ENCODE measurements around the gene SELENOF. TPM values are rescaled to one million over a fixed set of nuclear protein-coding genes. Genes with fewer than 3 reads are reported as not detected.

The SELENOF gene
- total and polyA plus RNA-seq, 2 donors from 2014 or later: 207 to 239 TPM

DNA sequence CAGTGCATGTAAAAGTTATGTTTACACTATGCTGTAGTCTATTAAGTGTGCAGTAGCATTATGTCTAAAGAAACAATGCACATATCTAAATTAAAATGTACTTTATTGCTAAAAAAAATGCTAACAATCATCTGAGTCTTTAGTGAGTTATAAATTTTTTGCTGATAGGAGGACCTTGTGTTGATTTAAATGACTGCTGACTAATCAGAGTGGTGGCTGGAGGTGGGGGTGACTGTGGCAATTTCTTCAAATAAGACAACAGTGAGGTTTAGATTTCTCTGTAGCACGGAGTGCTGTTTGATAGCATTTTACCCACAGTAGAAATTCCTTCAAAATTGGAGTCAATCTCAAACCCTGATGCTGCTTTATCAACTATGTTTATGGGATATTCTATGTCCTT is 37.5 kb upstream of the SELENOF start:
- Histone ChIP-seq H3K27me3 (ENCODE audit: control insufficient read depth, insufficient read depth, low read length) (no peaks in the 10 kb centered on the region), H3K4me1 (ENCODE audit: control insufficient read depth in 2 of 3, insufficient read depth in 2 of 3, low read depth in 1 of 3, low read length in 3 of 3) (no peaks in the 10 kb centered on the region), H3K27ac (ENCODE audit: low read depth in 2 of 2, low read length in 2 of 2) (no peak overlapping the region), H3K4me3 (ENCODE audit: low read length in 3 of 3) (no peak overlapping the region), H3K9ac (ENCODE audit: low read length in 3 of 3) (no peak overlapping the region), H3K9me3 (ENCODE audit: control insufficient read depth in 2 of 3, insufficient read depth in 1 of 3, low read length in 3 of 3) (no peaks in the 10 kb centered on the region), H3K36me3 (ENCODE audit: control insufficient read depth in 2 of 3, insufficient read depth in 3 of 3, low read length in 3 of 3) (no peaks in the 10 kb centered on the region)
- TF ChIP-seq, protein P1, sequence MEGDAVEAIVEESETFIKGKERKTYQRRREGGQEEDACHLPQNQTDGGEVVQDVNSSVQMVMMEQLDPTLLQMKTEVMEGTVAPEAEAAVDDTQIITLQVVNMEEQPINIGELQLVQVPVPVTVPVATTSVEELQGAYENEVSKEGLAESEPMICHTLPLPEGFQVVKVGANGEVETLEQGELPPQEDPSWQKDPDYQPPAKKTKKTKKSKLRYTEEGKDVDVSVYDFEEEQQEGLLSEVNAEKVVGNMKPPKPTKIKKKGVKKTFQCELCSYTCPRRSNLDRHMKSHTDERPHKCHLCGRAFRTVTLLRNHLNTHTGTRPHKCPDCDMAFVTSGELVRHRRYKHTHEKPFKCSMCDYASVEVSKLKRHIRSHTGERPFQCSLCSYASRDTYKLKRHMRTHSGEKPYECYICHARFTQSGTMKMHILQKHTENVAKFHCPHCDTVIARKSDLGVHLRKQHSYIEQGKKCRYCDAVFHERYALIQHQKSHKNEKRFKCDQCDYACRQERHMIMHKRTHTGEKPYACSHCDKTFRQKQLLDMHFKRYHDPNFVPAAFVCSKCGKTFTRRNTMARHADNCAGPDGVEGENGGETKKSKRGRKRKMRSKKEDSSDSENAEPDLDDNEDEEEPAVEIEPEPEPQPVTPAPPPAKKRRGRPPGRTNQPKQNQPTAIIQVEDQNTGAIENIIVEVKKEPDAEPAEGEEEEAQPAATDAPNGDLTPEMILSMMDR (IDR thresholded peaks at IDR 0.05; ENCODE audit: borderline replicate concordance, extremely low read depth, insufficient read depth): no peak
- intact Hi-C loops (cut with DNase I): no loop called here
- FAIRE-seq (no peak), DNase-seq (no peak)

DNA sequence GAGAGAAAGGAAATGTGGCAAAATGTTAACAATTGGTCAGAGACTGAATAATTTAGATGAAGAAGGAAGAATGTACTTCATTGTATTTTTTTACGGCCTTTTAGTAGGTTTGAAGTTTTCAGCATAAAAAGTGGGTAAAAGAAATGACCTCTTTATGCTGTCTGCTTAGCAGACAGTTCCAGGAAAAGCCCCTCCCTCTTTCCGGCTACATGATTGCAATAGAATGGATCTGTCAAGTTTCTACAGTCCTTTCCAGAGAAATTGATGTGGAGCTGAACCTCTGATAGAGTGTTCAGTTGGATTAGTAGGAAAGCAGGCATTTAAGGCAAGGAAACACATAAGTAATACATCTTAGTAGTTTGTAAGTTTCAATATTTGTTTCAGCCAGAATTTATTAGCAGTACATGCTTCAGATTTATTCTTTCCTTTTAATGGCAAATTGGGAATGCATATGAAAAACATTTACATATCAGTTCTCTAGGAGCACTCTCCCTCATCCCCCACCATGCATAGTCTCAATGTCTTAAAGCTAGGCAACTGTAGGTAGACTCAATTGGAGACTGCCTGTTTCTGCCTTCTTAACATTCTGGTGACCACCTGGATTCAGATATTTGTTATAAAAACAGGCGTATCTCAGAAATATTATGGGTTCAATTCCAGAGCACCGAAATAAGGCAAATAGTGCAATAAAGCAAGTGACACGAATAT is 36.9 kb upstream of the SELENOF start:
- H3K4me3 ChIP-seq (ENCODE audit: low read length in 3 of 3): no peak overlapping the region
- intact Hi-C loops (cut with DNase I): no loop called here
- H3K9me3 ChIP-seq (ENCODE audit: control insufficient read depth in 2 of 3, insufficient read depth in 1 of 3, low read length in 3 of 3): no peaks in the 10 kb centered on the region
- no peaks in the 10 kb centered on the region for H3K27me3 ChIP-seq (ENCODE audit: control insufficient read depth, insufficient read depth, low read length)
- TF ChIP-seq, protein P1 (IDR thresholded peaks at IDR 0.05; ENCODE audit: borderline replicate concordance, extremely low read depth, insufficient read depth): no peak
- H3K9ac ChIP-seq (ENCODE audit: low read length in 3 of 3): no peak overlapping the region
- no peaks in the 10 kb centered on the region for H3K36me3 ChIP-seq (ENCODE audit: control insufficient read depth in 2 of 3, insufficient read depth in 3 of 3, low read length in 3 of 3)
- H3K27ac ChIP-seq (ENCODE audit: low read depth in 2 of 2, low read length in 2 of 2): no peak overlapping the region
- no peaks in the 10 kb centered on the region for H3K4me1 ChIP-seq (ENCODE audit: control insufficient read depth in 2 of 3, insufficient read depth in 2 of 3, low read depth in 1 of 3, low read length in 3 of 3)
- peak in 1 of 5 donors; percentile 30 for DNase-seq
- no peak for FAIRE-seq

DNA sequence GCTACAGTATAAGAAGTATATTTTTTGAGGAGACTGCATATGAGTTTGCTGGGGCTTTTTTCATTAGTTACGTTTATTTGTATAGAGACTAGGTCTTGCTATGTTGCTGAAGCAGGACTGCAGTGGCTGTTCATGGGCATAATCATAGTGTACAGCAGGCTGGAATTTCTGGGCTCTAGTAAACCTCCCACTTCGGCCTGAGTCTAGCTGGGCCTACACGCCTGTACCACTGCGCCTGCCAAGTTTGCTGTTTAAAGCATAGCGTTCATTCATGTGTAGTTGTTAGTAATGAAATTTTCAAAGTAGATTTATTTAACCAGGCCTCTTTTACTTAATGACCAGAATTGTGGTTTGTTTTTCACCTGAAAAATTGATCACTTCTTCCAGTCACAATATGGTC is 34.3 kb upstream of the SELENOF start:
- Histone ChIP-seq H3K9me3 (ENCODE audit: control insufficient read depth in 2 of 3, insufficient read depth in 1 of 3, low read length in 3 of 3) (no peaks in the 10 kb centered on the region), H3K27me3 (ENCODE audit: control insufficient read depth, insufficient read depth, low read length) (no peaks in the 10 kb centered on the region), H3K36me3 (ENCODE audit: control insufficient read depth in 2 of 3, insufficient read depth in 3 of 3, low read length in 3 of 3) (no peaks in the 10 kb centered on the region), H3K4me3 (ENCODE audit: low read length in 3 of 3) (no peak overlapping the region), H3K4me1 (ENCODE audit: control insufficient read depth in 2 of 3, insufficient read depth in 2 of 3, low read depth in 1 of 3, low read length in 3 of 3) (no peaks in the 10 kb centered on the region), H3K27ac (ENCODE audit: low read depth in 2 of 2, low read length in 2 of 2) (no peak overlapping the region), H3K9ac (ENCODE audit: low read length in 3 of 3) (no peak overlapping the region)
- FAIRE-seq (no peak), DNase-seq (peak in 1 of 5 donors; percentile 30)
- TF ChIP-seq, protein P1 (IDR thresholded peaks at IDR 0.05; ENCODE audit: borderline replicate concordance, extremely low read depth, insufficient read depth): no peak
- intact Hi-C loops (cut with DNase I): no loop called here

DNA sequence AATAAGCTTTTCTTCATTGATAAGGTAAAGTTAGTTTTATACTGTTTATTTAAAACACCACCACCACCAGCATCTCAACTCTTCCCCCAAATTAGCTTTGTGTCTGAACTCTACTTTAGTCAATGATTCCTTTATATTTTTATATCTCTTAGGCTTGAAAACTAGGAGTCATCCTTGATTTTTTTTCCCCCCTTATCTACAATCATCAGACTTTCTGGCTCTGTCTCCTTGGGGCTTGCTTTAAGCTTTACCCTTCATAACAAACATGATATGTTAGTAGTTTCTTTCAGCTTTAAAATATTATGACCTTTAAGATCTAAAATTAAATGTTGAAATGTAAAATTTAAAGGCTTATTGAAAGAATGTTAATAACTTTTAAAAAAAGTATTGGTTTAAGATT is 28.8 kb upstream of the SELENOF start:
- Histone ChIP-seq H3K9me3 (ENCODE audit: control insufficient read depth in 2 of 3, insufficient read depth in 1 of 3, low read length in 3 of 3) (no peaks in the 10 kb centered on the region), H3K9ac (ENCODE audit: low read length in 3 of 3) (no peak overlapping the region), H3K36me3 (ENCODE audit: control insufficient read depth in 2 of 3, insufficient read depth in 3 of 3, low read length in 3 of 3) (no peaks in the 10 kb centered on the region), H3K4me3 (ENCODE audit: low read length in 3 of 3) (no peak overlapping the region), H3K27ac (ENCODE audit: low read depth in 2 of 2, low read length in 2 of 2) (no peak overlapping the region), H3K27me3 (ENCODE audit: control insufficient read depth, insufficient read depth, low read length) (no peaks in the 10 kb centered on the region), H3K4me1 (ENCODE audit: control insufficient read depth in 2 of 3, insufficient read depth in 2 of 3, low read depth in 1 of 3, low read length in 3 of 3) (no peaks in the 10 kb centered on the region)
- TF ChIP-seq, protein P1 (IDR thresholded peaks at IDR 0.05; ENCODE audit: borderline replicate concordance, extremely low read depth, insufficient read depth): no peak
- intact Hi-C loops (cut with DNase I): no loop called here
- FAIRE-seq (no peak), DNase-seq (no peak)

All from kidney (tissue), 14 donors.